ENCODE results near the gene ZNF497. TPM values are rescaled to one million over a fixed set of nuclear protein-coding genes. Genes with fewer than 3 reads are reported as not detected.
"Not testable (repeated sequence)": the region's sequence is repeated elsewhere in the genome, so short reads cannot be mapped to it uniquely, and the experiment has no call there.

ZNF497 gene
- total and polyA plus RNA-seq, 2 of the 8 experiments (the other 6 are each of a cell fraction or from before 2014, with no cell fraction given), result 0.93 to 1.4 TPM

DNA sequence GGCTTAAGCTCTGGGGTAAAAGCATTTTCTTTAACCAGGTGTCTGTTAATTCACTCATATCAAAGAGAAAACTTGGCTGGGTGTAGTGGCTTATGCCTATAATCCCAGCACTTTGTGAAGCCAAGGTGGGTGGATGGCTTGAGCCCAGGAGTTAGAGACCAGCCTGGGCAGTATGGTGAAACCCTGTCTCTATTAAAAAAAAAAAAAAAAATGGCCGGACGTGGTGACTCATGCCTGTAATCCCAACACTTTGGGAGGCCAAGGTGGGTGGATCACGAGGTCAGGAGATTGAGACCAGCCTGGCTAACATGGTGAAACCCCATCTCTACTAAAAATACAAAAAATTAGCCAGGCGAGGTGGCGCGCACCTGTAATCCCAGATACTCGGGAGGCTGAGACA lies 14.2 kb upstream of the ZNF497 start:
- H3K9ac ChIP-seq (replicated peaks in 1 of 4; ENCODE audit: extremely low read depth in 1 of 4, low read depth in 3 of 4, low read length in 3 of 4); H2BK5ac ChIP-seq (ENCODE audit: low read depth, low read length); CTCF ChIA-PET (ENCODE audit: partially characterized antibody); FAIRE-seq; H3K4me3 ChIP-seq (ENCODE audit: extremely low read depth in 1 of 4, insufficient read depth in 2 of 4, low read depth in 3 of 4, low read length in 4 of 4); H4K91ac ChIP-seq (replicated peaks; ENCODE audit: insufficient read length, low read length); H3K36me3 ChIP-seq (ENCODE audit: control insufficient read depth in 2 of 4, insufficient read depth in 4 of 4, low read length in 3 of 4); H3K4ac ChIP-seq (replicated peaks; ENCODE audit: insufficient read length, low read depth, low read length); H3K14ac ChIP-seq (ENCODE audit: insufficient read length); H4K20me1 ChIP-seq (replicated peaks in 1 of 2; ENCODE audit: control insufficient read depth in 1 of 2, insufficient read depth in 2 of 2, low read length in 2 of 2); H3K9me3 ChIP-seq (ENCODE audit: insufficient read depth in 2 of 2, low read depth in 1 of 2, low read length in 1 of 2); H2BK120ac ChIP-seq (replicated peaks; ENCODE audit: low read depth, low read length); H3K4me1 ChIP-seq (replicated peaks in 1 of 4; ENCODE audit: control insufficient read depth in 3 of 4, insufficient read depth in 4 of 4, low read length in 3 of 4); H2AK5ac ChIP-seq (ENCODE audit: low read depth, low read length); H3K4me2 ChIP-seq (ENCODE audit: insufficient read depth in 1 of 2, low read depth in 2 of 2, low read length in 2 of 2); DNase-seq (ENCODE audit: low read depth in 1 of 2, low spot score in 2 of 2); H3K79me1 ChIP-seq (ENCODE audit: low read depth, low read length); H4K5ac ChIP-seq (ENCODE audit: insufficient read length, low read depth, low read length); H2BK15ac ChIP-seq (ENCODE audit: low read length); H2BK20ac ChIP-seq (ENCODE audit: low read length); H3K79me2 ChIP-seq (ENCODE audit: control insufficient read depth in 1 of 2, insufficient read depth in 2 of 2, low read length in 2 of 2); H3K23me2 ChIP-seq (ENCODE audit: low read depth, low read length); H4K8ac ChIP-seq (ENCODE audit: extremely low read depth, insufficient read depth, low read length); H2AFZ ChIP-seq (ENCODE audit: low read length); H3K27ac ChIP-seq (ENCODE audit: low read depth, low read length); H3K27me3 ChIP-seq (replicated peaks in 1 of 4; ENCODE audit: control insufficient read depth in 3 of 4, extremely low read depth in 1 of 4, insufficient read depth in 3 of 4, low read length in 3 of 4); H3K56ac ChIP-seq (replicated peaks; ENCODE audit: insufficient read length, low read depth, low read length); H3K23ac ChIP-seq (ENCODE audit: insufficient read length); H2BK12ac ChIP-seq (ENCODE audit: low read depth, low read length); H3K18ac ChIP-seq (ENCODE audit: extremely low read depth, low read length): not testable (repeated sequence)
- WGBS, 2 experiments (ENCODE audit: extremely low coverage in 1 of 2, insufficient coverage in 1 of 2, insufficient read length in 1 of 2, insufficient replicate concordance in 2 of 2, low coverage in 1 of 2, low lambda C conversion rate in 2 of 2, missing lambda C conversion rate in 1 of 2), result 69% methylated on average over 4 of the region's 7 CpGs; no CpG with 5 or more reads in 1 of the 2 experiments
- POLR2A ChIA-PET (ENCODE audit: partially characterized antibody), result interaction anchor here (1.5 to 8.5 kb wide), 4 partner anchors 11 to 50 kb away, joined by 3 to 94 read pairs (median 9); partner anchors contain the start of genes RNF225, RPS5, ZNF497 and ZSCAN22

Measured in H1 (cell line).